HG03095 (cell line): ENCODE measurements around the gene SFXN3.

Experiments
- ATAC-seq: cut with Tn5 transposase; IDR thresholded peaks from one replicate; pipeline ENCODE4 v1.9.1; 2021; ENCODE audit warnings: moderate library complexity; ENCODE audit not compliant: unreplicated experiment

SFXN3 gene

DNA sequence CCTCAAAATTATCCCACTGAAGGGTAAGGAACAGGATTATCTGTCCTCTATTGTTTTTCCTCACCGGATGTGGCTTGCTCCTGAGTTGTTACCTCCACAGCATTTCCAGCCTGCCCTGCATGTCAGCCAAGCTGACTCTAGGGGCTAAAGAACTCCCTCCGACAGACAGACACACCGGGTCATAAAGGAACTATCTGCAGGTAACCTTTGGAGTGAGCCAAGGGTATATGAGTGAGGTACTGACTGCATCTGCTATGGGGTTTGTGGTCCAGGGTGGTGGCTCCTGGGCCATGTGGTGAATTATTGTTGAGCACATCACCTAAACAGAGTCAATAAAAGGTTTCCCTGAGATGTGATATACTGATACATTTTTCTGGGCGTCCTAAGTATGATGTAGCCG lies 23.8 kb downstream of the SFXN3 start:
- no peak for ATAC-seq

DNA sequence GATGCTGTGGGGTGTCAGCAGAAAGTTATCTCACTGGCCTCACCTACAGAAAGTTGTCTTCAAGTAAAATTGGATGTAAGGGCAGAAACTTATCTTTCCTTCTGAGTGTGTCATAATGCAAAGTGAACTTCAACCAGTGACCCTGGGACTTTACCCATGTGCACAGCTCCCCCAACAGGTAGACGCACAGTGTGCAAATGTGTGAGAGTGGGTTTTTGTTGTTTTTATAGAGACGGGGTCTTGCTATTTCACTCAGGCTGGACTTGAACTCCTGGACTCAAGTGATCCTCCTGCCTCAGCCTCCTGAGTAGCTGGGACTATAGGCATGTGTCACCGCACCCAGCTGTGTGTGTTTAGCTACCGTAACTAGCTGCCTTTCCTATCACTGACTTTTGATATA lies 24.4 kb downstream of the SFXN3 start:
- ATAC-seq: no peak

GRCh38 chr10:101056365-101057151 lies 25.5 kb downstream of the SFXN3 start:
- ATAC-seq: no peak

DNA sequence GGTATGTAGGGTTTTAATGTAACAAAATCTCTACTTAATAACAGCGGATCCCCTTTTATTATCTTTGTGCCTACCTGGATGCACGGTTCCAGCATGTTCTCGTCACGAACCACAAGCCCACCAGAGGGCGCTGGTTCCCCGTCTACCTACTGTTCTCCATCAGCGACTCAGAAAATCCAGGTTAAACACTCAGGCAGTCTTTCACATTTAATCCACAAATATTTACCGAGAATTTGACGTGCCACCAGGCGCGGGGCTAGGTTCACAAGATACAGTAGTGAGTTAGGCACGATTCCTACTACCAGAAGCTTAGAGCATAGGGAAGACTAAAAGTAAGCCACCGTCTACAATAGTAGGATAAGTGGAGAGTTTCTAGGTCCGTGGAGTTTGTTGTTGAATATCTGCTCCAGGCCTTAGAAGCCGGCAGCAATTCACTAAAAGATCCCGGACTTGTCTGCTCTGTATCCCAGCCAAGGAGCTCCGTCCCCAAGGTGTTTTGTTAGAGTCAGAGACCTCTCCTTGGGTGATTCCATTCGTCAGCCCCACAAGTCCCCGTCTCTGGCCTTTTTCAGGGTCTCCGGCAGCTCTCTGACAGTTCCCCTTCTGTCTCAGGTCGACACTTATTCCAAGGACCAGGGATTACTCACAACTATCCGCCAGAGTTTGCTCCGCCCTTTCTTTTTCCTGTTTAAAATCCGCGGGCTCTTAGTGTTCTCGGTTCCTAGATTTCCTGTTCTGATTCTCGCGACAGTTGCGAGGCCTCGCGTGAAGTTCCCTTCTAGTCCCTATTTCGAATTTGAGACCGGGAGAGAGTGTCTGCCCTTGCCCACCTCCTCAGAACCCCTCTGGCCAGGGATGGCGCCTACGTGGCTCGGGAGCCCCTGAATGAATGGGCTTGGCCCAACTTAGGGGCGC lies 29.3 kb downstream of the SFXN3 start:
- ATAC-seq: peak; percentile 31

GRCh38 chr10:101060951-101061623 lies 30.1 kb downstream of the SFXN3 start:
- ATAC-seq: peak; percentile 48

GRCh38 chr10:101061624-101062231 lies 30.7 kb downstream of the SFXN3 start, which contains the start of gene KAZALD1:
KAZALD1 (plus strand) TSS chr10:101061989; CDS start chr10:101062593, 604 bp downstream.
- no peak for ATAC-seq

DNA sequence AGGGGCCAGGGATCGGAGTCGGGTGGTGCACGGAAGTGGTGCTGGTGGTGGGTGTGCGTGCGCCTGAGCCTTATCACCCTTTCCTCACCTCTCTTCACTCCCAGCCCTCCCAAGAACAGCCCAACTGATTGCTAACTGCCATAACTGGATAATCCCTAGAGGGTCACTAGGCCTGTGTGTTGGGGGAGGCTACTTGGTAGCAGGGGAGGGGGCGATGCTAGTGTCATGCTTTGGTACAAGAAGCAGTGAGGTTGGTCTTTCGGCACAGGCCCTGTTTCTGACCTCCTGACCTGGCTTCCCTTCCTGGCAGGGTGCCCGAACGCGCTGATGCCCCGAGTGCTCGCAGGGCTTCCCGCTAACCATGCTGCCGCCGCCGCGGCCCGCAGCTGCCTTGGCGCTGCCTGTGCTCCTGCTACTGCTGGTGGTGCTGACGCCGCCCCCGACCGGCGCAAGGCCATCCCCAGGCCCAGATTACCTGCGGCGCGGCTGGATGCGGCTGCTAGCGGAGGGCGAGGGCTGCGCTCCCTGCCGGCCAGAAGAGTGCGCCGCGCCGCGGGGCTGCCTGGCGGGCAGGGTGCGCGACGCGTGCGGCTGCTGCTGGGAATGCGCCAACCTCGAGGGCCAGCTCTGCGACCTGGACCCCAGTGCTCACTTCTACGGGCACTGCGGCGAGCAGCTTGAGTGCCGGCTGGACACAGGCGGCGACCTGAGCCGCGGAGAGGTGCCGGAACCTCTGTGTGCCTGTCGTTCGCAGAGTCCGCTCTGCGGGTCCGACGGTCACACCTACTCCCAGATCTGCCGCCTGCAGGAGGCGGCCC lies 31.4 kb downstream of the SFXN3 start:
- peak; percentile 35 for ATAC-seq

DNA sequence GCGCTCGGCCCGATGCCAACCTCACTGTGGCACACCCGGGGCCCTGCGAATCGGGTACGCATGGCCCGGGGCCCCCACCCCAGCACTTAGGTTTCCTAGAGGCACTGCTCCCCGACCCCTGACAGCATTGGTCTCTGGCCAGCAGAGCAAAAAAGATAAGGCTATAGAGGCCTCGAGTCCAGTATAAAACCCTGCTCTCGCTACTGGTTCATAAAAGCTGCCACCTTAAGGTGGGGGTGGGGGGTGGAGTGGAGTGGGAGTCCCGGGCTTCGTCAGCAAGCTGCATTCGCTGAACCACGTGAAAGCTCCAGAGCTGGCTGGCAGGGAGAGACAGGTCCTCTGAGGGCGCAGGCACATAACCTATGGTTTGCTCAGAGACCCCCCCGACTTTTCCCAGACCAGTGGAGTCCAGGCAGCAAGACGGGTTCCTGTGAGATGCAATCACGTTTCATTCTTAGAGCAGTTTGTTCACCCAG lies 32.1 kb downstream of the SFXN3 start:
- ATAC-seq: no peak

GRCh38 chr10:101063548-101064414 lies 32.7 kb downstream of the SFXN3 start:
- ATAC-seq: no peak

GRCh38 chr10:101064415-101065030 lies 33.5 kb downstream of the SFXN3 start:
- no peak for ATAC-seq

GRCh38 chr10:101065481-101066145 lies 34.6 kb downstream of the SFXN3 start:
- ATAC-seq: no peak

- no peak for ATAC-seq
These were observed 35.3 kb downstream of the SFXN3 start for GRCh38 chr10:101066146-101066895.

DNA sequence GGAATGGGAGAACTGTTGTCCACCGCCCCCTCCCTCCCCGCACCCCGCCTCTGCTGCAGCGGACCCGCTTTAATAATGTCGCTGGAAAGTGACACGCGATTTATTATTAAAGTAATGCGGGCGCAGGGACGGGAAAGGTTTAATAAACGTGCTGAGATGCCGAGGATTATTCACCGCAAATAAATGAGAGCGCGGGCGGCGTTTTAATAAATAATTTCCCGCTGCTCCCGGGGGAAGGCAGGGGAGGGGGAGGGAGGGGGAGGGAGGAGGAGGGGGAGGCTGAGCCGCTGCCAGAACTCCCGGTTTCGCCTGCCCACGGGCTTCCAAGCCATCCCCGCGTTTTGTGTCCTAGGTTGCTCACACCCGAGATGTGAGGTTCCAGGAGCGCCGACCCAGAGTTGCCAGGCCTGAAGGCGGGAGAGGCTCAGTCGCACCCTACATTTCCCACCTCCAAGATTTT lies 35.9 kb downstream of the SFXN3 start:
- ATAC-seq: no peak

DNA sequence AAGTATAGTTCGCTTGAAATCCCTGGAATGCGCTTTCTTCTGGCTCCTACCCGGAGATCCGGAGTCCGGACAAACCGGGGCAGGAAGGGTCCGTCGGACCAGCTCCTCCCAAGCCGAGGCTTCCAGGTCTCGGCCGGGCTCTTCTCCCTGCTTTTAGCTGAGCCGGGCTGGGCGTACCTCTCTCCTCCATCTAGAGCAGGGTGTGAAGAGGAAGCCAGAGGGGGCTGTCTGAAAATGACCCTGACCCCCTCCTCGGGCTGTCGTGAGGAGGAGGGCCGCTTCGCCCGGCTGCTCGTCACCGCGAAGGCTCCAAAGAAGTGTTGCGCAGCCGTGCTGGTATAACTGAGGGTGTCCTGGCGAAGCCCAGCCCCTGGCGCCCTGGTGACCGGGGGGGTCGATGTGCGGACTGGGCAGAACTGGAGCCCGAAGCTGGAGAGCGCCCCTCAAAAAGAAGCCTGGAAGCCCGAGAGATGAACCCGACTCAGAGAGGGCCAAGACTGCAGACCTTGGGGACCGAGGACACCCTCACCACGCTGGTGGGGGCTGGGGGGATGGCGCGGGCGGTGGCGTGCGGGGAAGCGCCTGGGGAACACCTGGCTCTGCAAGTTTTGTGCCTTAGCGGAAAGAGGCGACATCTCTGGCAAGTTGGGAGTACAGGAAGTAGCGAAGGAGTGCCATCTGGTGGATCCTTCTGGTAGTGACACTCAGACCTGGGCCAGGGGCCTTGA lies 36.5 kb downstream of the SFXN3 start:
- no peak for ATAC-seq

GRCh38 chr10:101069441-101069840 lies 38.4 kb downstream of the SFXN3 start:
- no peak for ATAC-seq

DNA sequence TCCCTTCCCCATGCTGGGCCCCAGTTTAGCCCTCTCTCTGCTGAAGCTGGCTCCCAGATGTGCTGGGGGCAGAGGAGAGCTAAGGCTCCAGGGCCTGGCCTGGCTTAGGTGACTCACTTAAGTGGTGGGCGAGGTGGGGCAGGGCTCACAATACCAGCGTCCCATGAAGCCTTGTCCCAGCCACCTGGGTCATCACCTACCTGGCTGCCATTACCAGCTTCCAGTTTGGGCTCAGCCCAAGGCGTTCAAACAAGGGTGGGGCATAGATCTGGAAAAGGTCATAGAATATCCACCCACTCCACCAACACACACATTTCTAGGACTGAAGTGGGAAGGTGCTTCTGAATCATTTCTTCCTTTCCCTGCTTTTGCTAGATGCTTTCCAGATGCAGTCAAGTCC lies 39.1 kb downstream of the SFXN3 start:
- ATAC-seq: no peak
